ENCODE measurements around the gene DGKH.
"Not testable (repeated sequence)": the region's sequence is repeated elsewhere in the genome, so short reads cannot be mapped to it uniquely, and the experiment has no call there.

The DGKH gene

DNA sequence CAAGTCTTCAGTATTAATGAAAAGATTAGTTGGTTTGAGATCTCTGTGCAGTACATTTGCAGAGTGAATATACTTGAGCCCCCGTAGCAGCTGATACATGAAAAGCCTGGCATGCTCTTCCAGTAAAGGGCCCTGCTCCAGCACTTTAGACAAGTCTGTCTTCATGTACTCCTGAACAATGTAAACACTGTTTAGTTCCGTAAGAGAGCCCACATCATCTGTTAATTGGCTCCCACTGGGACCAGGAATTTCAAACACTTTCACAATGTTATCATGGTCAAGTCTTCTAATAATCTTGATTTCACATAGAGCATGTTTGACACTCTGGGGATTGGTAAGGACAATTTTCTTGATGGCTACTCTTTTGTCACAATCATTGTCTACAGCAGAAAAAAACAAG is 22.2 kb downstream of the DGKH start:
- DNase-seq (ENCODE audit: low read depth): not testable (repeated sequence)

DNA sequence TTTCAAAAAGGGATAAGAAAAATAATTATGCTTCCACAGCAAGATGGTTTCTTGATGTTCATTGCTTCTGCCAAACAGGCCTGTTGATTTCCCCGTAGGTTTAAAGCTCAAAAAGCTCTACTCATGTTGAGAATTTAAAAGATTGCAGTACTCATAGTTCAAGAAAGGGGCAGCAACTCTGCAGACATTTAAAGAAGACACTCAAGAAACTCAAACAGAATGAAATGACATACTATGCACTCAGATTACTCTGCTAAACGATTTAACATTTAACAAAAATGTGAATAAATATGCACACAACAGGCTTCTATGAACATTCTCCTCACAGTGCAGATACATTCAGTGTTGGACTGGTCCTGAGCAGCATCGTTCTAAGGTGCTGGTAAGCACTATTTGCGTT is 22.7 kb downstream of the DGKH start:
- not testable (repeated sequence) for DNase-seq (ENCODE audit: low read depth)

DNA sequence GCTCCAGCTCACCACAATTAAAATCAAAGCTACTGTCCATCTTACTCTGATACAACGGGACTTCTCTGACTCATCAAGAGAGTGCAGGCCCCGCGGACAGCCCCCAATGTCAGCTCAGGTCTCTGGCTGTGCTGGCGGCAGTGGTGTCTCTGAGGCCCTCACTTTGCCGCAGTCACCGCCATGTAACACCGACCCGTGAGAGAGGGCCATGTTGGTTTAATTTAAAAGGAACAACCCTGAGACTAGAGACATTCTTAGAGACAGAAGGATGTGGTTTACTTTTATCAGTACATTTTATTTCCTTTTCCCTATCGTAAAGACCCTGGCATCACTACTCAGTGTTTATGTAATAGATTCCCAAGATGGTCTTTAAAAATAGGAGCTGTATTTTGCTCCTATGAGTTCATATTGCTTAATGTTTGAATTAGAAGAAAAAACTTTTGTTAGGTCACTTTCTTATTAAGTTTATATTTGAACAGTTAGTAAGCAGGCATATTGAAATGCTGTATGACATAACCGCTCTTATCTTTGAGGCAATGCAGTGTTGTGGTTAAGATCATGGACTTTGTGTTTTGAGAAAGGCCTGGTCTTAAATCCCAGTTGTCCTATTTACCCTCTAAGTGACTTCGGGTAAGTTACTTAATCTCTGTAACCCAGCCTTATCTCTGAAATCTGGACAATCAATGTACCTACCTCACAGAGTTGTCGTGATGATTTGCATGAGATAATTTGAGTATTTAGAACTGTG is 23.4 kb downstream of the DGKH start:
- no peak for DNase-seq (ENCODE audit: low read depth)

DNA sequence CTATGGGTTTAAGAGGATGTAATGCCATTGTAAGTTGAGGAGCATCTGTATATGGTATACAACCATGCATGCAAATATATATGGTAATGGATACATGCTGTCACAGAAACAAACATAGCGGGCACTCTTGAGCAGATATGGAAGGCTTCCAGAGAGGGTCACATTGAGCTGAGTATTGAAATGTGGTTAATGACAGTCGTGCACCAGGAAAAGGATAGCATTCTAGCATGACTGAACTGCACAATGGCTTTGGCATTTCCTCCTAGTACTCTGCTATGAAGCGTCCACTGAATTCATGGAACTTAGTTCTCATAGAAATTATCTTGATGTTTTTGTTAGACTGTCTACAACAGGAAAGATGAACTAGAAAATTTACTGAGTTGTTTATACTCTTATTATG is 25.2 kb downstream of the DGKH start:
- no peak for DNase-seq (ENCODE audit: low read depth)

DNA sequence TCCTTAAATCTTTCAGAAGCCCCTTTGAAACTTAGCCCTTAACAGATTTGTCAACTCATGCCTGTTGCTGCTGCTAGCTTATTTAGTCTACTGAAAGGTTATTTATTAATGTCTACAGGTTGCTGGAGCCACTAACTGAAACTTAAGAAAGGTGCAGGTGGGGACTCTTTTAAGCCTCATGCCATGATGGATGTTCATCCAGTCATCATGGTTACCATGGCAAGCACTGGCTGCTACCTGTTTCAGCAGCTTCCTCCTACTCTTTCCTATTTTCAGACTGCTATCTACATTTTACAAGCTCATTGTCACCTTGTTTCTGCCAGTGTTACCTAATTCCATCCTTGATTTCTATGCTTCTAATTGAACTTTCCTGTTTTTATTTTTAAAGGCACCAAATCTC is 27.1 kb downstream of the DGKH start:
- no peak for DNase-seq (ENCODE audit: low read depth)

DNA sequence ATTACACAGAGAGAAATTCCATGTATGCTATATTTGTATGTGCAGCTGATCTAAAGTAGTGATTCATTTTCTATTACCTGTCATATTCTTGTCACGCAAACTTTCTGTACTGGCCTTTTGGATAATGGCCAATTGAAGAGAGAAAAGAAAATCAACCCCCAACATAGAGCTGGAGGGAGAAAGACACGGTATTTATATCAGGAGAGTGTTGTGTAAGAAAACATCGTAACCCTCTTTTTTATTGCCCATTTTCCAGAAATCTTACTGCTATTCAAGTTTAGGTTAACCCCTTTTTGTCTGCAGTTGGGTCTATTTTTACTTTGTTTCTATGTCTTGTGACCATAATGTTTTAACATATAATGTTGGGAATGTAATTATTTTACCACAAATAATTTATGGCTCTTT is 27.9 kb downstream of the DGKH start:
- DNase-seq (ENCODE audit: low read depth): no peak

DNA sequence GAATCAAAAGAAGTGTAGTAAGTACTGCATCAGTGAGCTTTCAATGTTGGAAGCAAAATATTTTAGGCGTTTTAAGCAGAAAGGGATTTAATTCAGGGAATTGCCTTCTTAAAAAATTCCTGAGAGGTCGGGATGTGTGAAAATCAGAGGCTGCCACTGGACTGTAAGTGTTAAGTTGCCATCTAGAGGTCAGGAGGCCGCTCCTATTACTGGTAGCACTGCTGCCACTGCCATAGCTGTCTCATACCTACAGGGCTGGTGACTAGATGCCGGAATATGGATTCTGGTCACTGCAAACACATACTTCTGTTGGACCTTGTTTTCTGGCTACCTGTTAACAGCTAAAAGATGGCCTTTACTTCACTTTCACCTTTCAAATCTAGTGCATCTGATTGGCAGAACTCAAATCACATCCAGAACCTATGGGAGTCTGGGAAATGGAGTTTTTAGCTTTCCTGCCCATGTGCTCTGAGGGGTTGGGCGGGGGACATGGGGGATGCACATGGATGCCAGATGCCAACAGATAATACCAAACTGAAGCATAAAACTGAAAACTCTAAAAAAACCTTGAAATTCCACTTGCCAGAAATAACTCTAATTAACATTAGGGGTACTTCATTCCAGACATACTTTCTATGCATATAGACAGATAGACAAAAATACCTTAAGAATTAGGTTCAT is 29.8 kb downstream of the DGKH start:
- DNase-seq (ENCODE audit: low read depth): no peak

DNA sequence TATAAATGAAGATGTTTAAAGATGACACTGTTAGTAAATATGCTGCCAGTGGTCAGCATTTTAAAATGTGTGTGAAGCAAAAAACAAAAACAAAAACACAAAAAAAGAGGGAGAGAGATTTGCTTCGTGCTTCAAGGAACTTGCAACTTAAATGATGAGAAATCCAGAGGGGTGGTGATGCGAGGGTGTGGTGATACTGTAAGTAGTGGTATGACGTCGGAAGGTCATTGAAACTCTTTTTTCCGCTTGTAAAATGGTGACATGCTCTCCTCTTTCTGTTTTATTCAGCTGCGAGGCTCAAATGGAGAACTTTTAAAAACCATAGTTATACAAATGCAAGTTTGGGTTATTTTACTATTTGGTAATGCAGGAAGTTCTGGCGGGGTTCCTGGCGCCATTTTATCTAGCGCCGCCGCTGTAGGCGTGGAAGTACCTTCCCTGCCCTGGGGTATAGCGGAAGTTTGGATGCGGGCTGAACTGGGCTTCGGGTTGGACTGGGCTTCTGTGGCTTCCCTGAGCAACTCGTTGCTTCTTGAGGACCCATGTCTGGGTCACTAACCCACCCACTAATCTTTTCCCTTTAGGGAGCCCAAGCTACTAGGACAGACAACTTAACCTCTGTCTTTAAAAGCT is 34.8 kb downstream of the DGKH start:
- DNase-seq (ENCODE audit: low read depth): no peak

DNA sequence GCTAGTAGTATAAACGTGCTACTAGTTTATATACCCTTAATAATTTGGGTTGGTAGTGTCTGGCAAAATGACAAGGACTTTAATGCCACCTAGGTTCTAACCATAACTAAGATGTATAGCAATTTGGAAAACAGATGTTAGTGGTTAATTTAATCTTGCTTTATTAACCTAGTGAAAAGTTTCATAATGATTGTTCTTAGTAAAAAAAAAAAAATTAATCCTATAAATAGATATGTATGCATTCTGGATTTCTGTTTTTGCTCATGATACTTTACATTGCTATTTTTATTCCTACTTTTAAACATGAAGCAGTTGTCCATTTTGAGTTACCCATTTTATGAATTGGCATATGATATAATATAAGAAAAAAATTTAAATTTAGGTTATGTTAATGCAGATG is 36.3 kb downstream of the DGKH start:
- no peak for DNase-seq (ENCODE audit: low read depth)

DNA sequence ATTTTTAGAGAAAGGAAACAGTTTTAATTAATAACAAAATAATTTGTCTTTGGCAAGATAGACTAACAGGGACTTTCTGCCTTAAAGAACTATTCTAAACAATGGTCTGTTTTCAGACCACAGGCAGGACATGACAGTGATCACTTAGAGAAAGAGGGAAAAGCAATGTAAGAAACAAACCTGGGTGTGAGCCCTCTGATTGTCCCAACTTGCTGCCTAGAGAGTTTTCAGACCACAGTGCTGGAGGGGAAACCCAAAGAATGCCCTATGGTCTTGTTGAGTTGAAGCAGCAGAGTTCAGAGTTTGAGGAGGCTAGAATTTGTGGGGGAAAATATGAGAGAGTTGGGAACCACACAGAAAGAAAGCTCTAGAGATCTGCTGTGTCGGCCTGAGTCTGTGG is 38.1 kb downstream of the DGKH start:
- no peak for DNase-seq (ENCODE audit: low read depth)

DNA sequence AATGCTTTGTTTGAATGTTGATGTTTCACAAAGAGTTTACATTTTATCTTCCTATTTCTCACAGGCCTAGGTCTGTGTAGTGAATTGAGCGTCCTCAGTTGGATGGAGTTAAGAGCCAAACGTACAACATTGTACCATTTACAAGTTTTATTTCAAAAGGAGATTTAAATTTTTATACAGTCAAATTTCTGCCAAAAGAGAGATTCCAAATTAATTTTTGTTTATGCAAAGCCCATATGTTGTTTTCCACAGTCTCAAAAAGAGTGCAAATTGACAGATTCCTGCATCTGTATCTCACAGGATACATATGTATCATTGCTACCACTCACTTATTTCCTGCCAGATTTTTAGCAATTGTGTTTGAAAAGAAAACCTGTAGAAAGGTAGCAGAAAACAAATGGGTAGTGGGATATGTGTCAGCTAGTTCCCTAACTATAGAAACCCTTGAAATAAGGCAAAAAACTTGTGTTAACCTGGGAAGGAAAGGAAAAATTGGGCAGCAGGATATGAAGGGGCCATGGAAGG is 46.1 kb downstream of the DGKH start:
- DNase-seq (ENCODE audit: low read depth): no peak

DNA sequence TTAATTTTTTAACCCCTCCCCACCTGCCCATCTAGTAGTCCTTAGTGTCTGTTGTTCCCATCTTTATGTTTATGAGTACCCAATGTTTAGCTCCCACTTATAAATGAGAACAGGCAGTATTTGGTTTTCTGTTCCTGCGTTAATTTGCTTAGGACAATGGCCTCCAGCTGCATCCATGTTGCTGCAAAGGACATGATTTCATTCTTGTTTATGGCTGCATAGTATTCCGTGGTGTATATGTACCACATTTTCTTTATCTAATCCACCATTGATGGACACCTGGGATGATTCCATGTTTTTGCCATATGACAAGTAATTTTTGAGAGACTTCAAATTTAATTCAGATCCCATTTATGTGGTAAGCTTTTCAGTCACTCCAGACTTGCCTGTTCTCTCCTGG is 47.8 kb downstream of the DGKH start:
- not testable (repeated sequence) for DNase-seq (ENCODE audit: low read depth)

DNA sequence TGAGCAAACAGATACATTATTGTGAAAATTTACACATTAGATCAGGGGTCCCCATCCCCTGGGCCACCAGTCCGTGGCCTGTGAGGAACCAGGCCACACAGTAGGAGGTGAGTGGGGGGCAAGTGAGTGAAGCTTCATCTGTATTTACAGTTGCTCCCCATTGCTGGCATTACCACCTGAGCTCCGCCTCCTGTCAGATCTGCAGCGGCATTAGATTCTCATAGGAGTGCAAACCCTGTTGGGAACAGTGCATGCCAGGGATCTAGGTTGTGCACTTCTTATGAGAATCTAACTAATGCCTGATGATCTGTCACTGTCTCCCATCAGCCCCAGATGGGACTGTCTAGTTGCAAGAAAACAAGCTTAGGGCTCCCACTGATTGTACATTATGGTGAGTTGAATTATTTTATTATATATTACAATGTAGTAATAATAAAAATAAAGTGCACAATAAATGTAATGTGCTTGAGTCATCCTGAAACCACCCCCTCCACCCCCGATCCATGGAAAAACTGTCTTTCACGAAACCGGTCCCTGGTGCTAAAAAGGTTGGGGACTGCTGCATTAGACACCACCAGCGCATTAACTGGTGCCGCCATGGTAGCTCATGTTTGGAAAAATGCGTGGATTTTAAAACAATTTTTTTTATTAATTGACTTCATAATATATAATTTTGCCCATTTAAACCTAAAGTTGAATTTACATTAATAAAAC is 51.7 kb downstream of the DGKH start:
- no peak for DNase-seq (ENCODE audit: low read depth)

DNA sequence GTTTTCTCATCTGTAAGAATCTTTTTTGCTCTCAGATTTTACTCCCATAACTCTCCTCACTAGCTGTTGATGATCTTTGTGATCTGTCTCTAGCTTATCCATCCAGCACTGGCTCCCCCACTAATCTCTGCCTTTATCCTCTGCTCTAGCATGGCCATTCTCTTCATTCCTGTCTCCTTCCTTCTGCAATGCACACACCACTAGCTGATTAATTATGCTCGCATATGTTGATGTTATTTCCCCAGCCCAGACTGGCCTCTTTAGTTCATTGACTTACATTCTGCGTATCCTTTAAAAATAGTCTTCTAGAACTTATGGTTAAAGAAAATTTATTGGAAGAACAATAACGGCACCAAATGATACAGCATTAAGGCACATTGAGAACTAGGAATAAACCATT is 52.5 kb downstream of the DGKH start:
- DNase-seq (ENCODE audit: low read depth): no peak

DNA sequence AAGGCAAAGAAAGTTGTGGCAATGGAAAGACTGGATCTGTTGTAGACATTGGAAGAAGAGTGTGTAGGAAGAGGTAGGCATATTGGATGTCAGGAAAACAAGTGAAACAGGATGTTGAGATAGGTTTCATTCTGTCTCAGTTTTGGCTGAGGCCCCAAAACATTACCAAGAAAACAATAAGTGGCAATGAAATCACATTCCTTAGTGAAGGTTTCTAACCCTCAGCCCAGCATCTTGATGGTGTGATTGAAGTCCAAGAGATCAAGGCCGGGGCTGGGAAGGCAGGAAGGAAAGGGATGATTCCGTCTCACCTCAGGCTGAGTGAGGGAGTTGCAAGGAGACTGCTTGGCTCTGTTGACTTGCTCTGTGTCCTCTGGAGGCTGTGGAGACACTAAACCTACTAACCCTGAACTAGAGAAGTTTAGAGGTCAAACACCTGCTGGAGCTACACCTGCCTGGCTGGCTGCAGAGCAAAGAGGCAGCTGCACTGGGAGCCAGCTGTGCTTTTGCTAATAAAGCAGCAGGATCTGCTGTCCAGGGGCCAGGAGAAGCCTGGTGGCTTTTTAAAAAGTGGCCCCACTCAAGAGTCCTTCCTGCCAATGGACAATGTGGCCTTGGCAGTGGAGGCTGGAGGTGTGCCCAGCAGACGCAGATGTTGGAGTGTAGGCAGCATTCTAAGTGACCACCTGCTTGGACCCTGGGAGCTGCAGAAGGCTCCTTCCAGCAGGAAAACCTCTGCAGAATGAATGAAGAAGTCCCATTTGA is 53.6 kb downstream of the DGKH start:
- DNase-seq (ENCODE audit: low read depth): no peak

DNA sequence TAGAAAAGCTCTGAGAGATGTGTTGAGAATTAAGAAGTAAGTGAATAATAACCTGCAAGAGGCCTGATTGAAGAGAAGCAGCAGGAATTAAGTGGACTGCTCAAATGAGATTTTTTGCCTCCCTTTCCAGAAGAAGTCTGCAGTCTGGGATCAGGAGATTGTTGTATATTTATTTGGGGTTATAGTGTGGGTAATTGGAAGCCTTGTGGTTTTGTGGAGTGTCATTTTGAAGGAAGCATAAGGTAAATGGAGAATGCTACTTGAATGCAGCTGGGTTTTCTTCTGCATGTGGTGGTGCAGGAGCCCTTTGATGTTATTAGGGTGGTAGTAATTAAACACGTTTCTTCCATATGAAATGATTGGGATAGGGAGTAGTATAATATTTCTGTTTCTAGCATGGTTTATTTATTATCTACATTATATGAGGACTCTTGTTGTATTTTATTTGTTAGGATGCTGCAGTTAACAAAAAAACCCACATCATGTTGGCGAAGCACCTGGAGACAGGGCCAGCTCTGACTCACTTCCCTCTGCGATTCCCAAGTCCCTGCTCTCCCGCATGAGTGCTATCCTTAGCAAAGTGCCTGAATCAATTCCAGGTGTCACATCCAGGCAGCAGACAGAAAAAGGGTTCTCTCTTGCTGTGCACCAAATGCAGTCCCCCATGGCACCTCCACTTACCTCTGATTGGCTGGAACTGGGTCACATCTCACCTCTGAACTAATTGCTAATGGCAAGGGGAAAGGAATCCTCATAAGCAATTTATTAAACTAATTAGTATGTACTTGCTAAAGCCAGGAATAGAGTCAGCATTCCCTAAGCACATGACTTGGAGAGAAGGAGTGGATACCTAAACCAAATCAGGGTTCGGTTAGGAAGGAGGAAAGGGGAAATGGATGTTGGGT is 54.8 kb downstream of the DGKH start:
- no peak for DNase-seq (ENCODE audit: low read depth)

DNA sequence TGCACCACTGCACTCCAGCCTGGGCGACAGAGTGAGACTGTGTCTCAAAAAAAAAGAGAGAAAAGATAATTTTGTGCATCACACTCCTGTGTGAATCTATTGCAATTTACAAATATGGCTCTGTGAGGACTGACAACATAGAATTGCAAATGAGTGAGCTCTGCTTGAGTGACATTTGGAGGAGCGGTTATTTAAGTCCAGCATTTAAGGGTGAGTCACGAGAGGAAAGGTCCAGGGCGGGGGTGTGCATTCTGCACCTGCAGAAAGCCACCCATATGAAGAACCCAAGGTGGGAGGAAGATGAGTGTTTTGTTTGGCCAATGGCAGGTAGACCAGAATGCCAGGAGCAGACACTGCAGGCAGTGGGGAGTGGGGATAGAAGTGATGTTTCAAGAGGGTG is 58.5 kb downstream of the DGKH start:
- no peak for DNase-seq (ENCODE audit: low read depth)

DNA sequence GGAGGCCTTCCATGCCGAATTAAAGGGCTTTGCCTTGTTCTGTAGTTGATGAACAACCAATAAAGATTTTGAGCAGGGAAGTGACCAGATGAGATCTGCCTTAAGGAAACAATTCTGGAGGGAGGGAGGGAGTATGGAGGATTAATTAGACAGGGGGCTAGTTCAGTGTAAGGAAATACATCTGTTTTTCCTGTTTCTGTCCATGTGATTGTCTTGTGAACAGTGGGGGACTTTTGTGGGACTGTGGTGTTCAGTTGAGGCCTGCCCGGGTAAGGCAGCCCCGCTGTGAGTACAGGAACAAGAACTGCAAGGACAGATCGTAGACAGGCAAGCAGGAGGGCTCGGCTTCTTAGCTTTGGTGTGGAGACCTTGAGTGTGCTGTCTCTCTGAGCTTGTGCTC is 59.0 kb downstream of the DGKH start:
- DNase-seq (ENCODE audit: low read depth): no peak

DNA sequence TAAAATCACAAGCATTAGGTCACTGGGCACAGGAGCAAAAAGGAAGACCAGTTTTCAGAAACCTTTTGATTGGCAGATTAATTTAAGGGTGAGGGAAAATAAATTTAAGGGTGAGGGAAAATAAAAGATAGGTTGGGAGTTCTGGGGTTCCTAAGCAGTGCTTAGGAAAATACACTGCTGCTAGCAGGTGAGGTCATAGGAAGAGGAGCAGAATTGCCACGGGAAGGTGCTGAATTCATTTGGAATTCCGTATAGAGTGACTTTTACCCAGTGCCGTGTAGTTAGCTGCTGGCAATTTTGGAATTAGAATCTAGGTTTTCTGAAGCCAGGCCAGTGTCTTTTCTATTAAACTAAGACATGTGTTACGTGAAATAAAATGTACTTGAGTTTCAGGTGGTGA is 59.8 kb downstream of the DGKH start:
- no peak for DNase-seq (ENCODE audit: low read depth)

DNA sequence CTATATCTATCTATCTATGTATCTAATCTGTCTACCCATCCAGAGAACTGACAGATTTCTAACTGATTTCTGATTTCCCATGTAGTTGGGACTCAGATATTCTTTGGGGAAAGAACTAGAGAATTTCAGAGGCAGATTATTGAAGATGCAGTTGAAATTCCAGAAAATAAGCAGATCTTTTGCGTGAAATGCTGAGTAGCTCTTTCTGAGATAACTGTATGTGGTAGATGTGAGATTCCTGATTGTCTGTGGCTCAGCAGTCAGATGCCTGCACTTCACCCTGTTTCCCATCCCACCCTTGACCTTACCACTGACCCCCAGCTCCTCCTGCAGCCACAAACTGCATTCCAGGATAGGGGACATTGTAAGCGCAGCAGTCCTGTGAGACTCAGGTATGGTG is 61.5 kb downstream of the DGKH start:
- no peak for DNase-seq (ENCODE audit: low read depth)

All from stimulated activated CD8-positive, alpha-beta memory T cell treated with anti-CD3 and anti-CD28 coated beads, Interleukin-15, amount 100 ng/mL, for 24 hours (primary cell).